ENCODE results near the gene NUP88.

NUP88 gene

DNA sequence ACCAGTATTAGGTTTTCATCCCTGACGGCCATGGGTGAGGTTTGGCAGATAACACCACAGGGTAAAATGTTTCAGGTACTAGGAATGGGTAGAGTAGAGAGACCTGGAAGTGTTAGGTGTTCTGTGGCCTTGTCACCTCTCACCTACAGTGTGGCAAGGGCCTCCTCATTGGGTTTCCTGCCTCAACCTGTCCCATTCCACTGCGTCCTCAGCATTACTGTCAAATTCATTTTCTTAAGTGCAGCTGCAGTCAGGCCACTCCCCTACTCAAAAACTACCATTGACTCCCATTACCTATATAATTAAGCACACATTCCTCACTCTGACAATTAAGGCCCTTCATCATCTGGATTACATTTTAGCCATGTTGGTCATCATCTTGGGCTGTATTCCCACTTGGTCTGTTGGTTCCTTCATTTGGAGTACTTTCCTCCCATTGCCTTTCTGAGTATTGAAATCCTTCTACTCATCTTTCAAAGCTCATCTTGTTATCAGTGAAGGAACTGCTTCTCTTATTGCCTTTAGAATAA lies 64.5 kb downstream of the NUP88 start:
- TF ChIP-seq, protein P1, sequence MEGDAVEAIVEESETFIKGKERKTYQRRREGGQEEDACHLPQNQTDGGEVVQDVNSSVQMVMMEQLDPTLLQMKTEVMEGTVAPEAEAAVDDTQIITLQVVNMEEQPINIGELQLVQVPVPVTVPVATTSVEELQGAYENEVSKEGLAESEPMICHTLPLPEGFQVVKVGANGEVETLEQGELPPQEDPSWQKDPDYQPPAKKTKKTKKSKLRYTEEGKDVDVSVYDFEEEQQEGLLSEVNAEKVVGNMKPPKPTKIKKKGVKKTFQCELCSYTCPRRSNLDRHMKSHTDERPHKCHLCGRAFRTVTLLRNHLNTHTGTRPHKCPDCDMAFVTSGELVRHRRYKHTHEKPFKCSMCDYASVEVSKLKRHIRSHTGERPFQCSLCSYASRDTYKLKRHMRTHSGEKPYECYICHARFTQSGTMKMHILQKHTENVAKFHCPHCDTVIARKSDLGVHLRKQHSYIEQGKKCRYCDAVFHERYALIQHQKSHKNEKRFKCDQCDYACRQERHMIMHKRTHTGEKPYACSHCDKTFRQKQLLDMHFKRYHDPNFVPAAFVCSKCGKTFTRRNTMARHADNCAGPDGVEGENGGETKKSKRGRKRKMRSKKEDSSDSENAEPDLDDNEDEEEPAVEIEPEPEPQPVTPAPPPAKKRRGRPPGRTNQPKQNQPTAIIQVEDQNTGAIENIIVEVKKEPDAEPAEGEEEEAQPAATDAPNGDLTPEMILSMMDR (conservative IDR thresholded peaks at IDR 0.05) = no peak
- H3K27ac ChIP-seq = no peak overlapping the region

DNA sequence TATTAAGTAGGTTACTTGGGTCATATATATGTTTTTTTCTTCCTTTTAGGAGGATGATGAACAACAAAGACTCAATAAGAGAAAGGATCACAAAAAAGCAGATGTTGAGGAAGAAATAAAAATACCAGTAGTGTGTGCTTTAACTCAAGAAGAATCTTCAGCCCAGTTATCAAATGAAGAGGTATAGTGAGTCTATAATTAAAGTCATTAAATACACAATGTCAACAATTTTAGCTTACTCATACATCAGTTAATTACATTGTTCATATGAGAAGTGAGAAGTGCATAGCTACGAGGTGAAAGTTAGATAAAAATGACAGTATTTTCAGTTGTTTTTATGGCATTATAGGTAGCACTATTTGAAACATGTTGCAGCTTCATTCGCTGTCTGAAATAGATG lies 65.2 kb downstream of the NUP88 start:
- H3K27ac ChIP-seq = no peak overlapping the region
- TF ChIP-seq, protein P1 (conservative IDR thresholded peaks at IDR 0.05) = no peak

DNA sequence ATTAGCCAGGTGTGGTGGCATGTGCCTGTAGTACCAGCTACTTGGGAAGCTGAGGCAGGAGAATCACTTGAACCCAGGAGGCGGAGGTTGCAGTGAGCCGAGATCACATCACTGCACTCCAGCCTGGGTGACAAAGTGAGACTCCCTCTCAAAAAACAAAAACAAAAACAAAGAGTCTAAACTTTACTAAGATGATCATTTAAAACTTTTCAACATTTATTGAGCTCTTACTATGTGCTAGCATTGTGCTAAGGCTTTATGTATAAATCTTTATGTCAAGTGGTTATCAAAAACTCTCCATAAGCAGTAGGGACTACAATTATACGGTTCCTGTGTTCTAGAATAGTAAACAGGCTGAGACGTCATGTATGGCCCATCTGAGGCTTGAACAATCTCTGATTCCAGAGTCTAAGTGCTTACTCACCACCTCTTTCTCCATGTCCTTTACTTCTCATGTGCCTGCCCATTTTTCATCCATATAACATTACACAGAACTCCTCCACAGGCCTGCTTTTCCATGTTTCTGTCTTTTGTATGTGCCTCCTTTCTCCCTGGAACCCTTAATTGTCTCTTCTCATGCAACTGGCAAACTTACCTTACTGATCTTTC lies 66.7 kb downstream of the NUP88 start:
- no peak overlapping the region for H3K27ac ChIP-seq
- TF ChIP-seq, protein P1 (conservative IDR thresholded peaks at IDR 0.05) = no peak

DNA sequence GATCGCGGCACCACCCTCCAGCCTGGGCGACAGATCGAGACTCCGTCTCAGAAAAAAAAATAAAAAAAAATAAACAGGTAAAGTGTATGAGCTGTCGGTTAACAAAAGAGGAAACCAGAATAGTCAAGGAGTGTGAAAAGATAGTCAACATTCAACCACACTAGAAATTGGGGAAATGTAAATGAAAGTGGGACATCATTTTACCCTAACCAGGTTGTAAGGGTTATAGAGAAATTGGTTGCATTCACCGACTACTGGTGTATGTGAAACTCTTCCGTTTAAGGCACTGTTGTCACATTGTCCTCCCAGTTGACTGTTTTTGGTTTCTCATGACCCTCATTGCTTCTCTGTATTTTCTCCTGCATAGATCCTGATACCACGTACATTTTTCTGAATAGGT lies 74.5 kb downstream of the NUP88 start:
- no peak overlapping the region for H3K27ac ChIP-seq
- TF ChIP-seq, protein P1 (conservative IDR thresholded peaks at IDR 0.05) = no peak
